ENCODE data around the gene ADAMTS13.

The ADAMTS13 gene

DNA sequence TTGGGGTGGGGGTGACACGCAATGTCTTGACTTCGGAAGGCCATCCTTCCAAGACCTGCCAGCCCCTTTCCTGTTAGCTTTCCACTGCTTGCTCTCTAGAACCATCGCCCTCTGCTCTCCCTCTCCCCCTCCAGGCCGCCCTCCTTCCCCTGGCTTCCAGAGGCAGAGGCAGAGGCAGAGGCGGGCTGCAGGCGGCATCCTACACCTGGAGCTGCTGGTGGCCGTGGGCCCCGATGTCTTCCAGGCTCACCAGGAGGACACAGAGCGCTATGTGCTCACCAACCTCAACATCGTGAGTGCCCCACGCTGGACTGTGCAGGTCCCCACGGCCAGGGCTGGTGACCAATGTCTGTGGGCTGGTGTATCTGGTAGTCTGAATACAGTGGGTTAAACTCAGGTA is 2.0 kb downstream of the ADAMTS13 start:
- TF ChIP-seq, protein P1, sequence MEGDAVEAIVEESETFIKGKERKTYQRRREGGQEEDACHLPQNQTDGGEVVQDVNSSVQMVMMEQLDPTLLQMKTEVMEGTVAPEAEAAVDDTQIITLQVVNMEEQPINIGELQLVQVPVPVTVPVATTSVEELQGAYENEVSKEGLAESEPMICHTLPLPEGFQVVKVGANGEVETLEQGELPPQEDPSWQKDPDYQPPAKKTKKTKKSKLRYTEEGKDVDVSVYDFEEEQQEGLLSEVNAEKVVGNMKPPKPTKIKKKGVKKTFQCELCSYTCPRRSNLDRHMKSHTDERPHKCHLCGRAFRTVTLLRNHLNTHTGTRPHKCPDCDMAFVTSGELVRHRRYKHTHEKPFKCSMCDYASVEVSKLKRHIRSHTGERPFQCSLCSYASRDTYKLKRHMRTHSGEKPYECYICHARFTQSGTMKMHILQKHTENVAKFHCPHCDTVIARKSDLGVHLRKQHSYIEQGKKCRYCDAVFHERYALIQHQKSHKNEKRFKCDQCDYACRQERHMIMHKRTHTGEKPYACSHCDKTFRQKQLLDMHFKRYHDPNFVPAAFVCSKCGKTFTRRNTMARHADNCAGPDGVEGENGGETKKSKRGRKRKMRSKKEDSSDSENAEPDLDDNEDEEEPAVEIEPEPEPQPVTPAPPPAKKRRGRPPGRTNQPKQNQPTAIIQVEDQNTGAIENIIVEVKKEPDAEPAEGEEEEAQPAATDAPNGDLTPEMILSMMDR (IDR thresholded peaks at IDR 0.05; ENCODE audit: low read depth, low read length, missing control alignments): no peak
- Histone ChIP-seq H3K36me3 (replicated peaks) (no peaks in the 10 kb centered on the region), H3K27ac (no peak overlapping the region), H3K4me3 (ENCODE audit: low read depth, low read length) (no peak overlapping the region), H3K27me3 (replicated peaks) (peaks cover 11% of the 10 kb centered on the region)
- no peak for DNase-seq
- in situ Hi-C loops (cut with HindIII; ENCODE audit: low pct_ligation_motif_present, low sequenced_read_pairs): no loop called here

DNA sequence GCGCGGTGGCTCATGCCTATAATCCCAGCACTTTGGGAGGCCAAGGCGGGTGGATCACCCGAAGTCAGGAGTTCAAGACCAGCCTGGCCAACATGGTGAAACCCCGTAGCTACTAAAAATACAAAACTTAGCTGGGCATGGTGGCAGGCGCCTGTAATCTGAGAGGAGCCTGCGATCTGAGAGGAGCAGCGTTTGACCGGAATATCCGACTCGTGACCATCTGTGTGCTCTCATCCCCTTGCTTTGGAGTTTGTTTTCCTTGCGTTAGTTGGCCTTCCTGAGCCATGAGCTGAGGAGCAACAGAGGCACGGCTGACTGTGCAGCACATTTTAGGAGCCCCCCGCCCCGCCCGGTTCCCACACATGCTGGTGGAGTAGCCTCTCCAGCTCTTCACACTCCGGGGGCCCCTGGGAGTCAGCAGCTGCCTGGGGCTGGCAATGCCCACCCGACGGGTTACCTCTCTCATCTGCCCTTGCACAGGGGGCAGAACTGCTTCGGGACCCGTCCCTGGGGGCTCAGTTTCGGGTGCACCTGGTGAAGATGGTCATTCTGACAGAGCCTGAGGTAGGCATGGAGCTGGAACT is 3.0 kb downstream of the ADAMTS13 start:
- Histone ChIP-seq H3K36me3 (replicated peaks) (no peaks in the 10 kb centered on the region), H3K27ac (no peak overlapping the region), H3K4me3 (ENCODE audit: low read depth, low read length) (no peak overlapping the region), H3K27me3 (replicated peaks) (peaks cover 11% of the 10 kb centered on the region)
- in situ Hi-C loops (cut with HindIII; ENCODE audit: low pct_ligation_motif_present, low sequenced_read_pairs): no loop called here
- TF ChIP-seq, protein P1 (IDR thresholded peaks at IDR 0.05; ENCODE audit: low read depth, low read length, missing control alignments): no peak
- DNase-seq: no peak

GRCh38 chr9:133426011-133426410 is 3.8 kb downstream of the ADAMTS13 start:
- Histone ChIP-seq H3K36me3 (replicated peaks) (no peaks in the 10 kb centered on the region), H3K27ac (no peak overlapping the region), H3K4me3 (ENCODE audit: low read depth, low read length) (no peak overlapping the region), H3K27me3 (replicated peaks) (peaks cover 11% of the 10 kb centered on the region)
- TF ChIP-seq, protein P1 (IDR thresholded peaks at IDR 0.05; ENCODE audit: low read depth, low read length, missing control alignments): no peak
- in situ Hi-C loops (cut with HindIII; ENCODE audit: low pct_ligation_motif_present, low sequenced_read_pairs): no loop called here
- DNase-seq: no peak

GRCh38 chr9:133427658-133428348 is 5.6 kb downstream of the ADAMTS13 start:
- no peak for DNase-seq
- H3K27me3 ChIP-seq (replicated peaks): peaks cover 11% of the 10 kb centered on the region
- in situ Hi-C loops (cut with HindIII; ENCODE audit: low pct_ligation_motif_present, low sequenced_read_pairs): no loop called here
- H3K36me3 ChIP-seq (replicated peaks): no peaks in the 10 kb centered on the region
- TF ChIP-seq, protein P1 (IDR thresholded peaks at IDR 0.05; ENCODE audit: low read depth, low read length, missing control alignments): no peak
- no peak overlapping the region for H3K27ac ChIP-seq
- H3K4me3 ChIP-seq (ENCODE audit: low read depth, low read length): no peak overlapping the region

GRCh38 chr9:133428617-133429101 is 6.5 kb downstream of the ADAMTS13 start:
- Histone ChIP-seq H3K4me3 (ENCODE audit: low read depth, low read length) (no peak overlapping the region), H3K27me3 (replicated peaks) (peaks cover 11% of the 10 kb centered on the region), H3K36me3 (replicated peaks) (no peaks in the 10 kb centered on the region), H3K27ac (no peak overlapping the region)
- TF ChIP-seq, protein P1 (IDR thresholded peaks at IDR 0.05; ENCODE audit: low read depth, low read length, missing control alignments): no peak
- in situ Hi-C loops (cut with HindIII; ENCODE audit: low pct_ligation_motif_present, low sequenced_read_pairs): no loop called here
- no peak for DNase-seq

Data from brain microvascular endothelial cell (primary cell).